Testis (tissue), 3 donors: ENCODE data around the gene DMD. TPM values are rescaled to one million over a fixed set of nuclear protein-coding genes. Genes with fewer than 3 reads are reported as not detected.

ENCODE experiments used
- DNase-seq: peaks from one replicate; pipeline ENCODE4 v3.0.0-alpha.2; 2019
- H3K27ac ChIP-seq, 2 donors: fragments of 200-600 bp; sonication (generic); one replicate each; pipeline ENCODE4 v1.5.1; 2019
- H3K27me3 ChIP-seq: fragments of 200-600 bp; sonication (generic); one replicate; pipeline ENCODE4 v1.5.1; 2019
- H3K36me3 ChIP-seq: fragments of 200-600 bp; sonication (generic); one replicate; pipeline ENCODE4 v1.5.1; 2017; ENCODE audit warnings: low read depth; ENCODE audit errors: missing control alignments
- H3K4me1 ChIP-seq: fragments of 200-600 bp; sonication (generic); one replicate; pipeline ENCODE4 v1.5.1; 2019
- H3K4me3 ChIP-seq, 2 donors: fragments of 200-600 bp; sonication (generic); one replicate each; pipeline ENCODE4 v1.5.1; 2017 to 2019
- H3K9me3 ChIP-seq: fragments of 200-600 bp; sonication (generic); one replicate; pipeline ENCODE4 v1.5.1; 2017
- CTCF ChIP-seq, 3 experiments: fragments of 450-650 bp in 2 of 3; fragments of 200-600 bp in 1 of 3; sonication (generic) in 1 of 3; IDR thresholded peaks; one replicate each; pipeline ENCODE4 v1.5.1; 2016 to 2019; ENCODE audit warnings: antibody characterized with exemption in 3 of 3, mild to moderate bottlenecking in 2 of 3, moderate library complexity in 1 of 3
- POLR2A ChIP-seq: fragments of 450-650 bp; IDR thresholded peaks from one replicate; pipeline ENCODE4 v1.6.1; 2017; ENCODE audit warnings: antibody characterized with exemption, mild to moderate bottlenecking, moderate library complexity
- WGBS, 2 donors: methylation state at CpG; one replicate each; pipeline ENCODE4 v1.1.5; 2018; 5-methylcytosine and 5-hydroxymethylcytosine counted together
- intact Hi-C: fragments of 100-400 bp; cut with DNase I; formaldehyde crosslinking; loops from one replicate; pipeline ENCODE4 v1.15.1; 2023; ENCODE audit warnings: low total_unique reads
- polyA plus RNA-seq: library from polyadenylated mRNA; stranded (reverse); fragments of 350-450 nt; fragmentation: Illumina TruSeq; extraction: RNeasy Lipid Tissue Mini Kit (QIAGEN cat#74804); gene quantifications from one replicate; pipeline ENCODE4 v1.2.3, GENCODE V29; 2014; ENCODE audit warnings: low read depth, low replicate concordance; ENCODE audit not compliant: insufficient read depth
- total RNA-seq, 2 donors: library from RNA; depleted of rRNA; stranded (reverse); fragments of >200 nt; gene quantifications; one replicate each; pipeline ENCODE4 v1.2.3, GENCODE V29; 2016

Gene DMD
- total and polyA plus RNA-seq, 3 donors from 2014 or later: 11.3 to 34.1 (median 24.2) TPM

- H3K36me3 ChIP-seq: no peaks in the 10 kb centered on the region
- DNase-seq: no peak
- H3K4me3 ChIP-seq: no peak overlapping the region
- no peak overlapping the region for H3K27ac ChIP-seq
- H3K4me1 ChIP-seq: no peaks in the 10 kb centered on the region
- H3K9me3 ChIP-seq: no peaks in the 10 kb centered on the region
- 71 to 80% methylated on average over 7 of the region's 7 CpGs for WGBS, 2 donors
- no peak for TF ChIP-seq POLR2A
- TF ChIP-seq CTCF (IDR thresholded peaks at IDR 0.05): no peak
- intact Hi-C loops: no loop called here
- no peaks in the 10 kb centered on the region for H3K27me3 ChIP-seq
These were observed 81.7 kb downstream of the DMD start for GRCh38 chrX:33129607-33130006.

GRCh38 chrX:33128048-33128805 lies 83.1 kb downstream of the DMD start:
- 55 to 68% methylated on average over 9 to 10 of the region's 10 CpGs for WGBS, 2 donors
- H3K27ac ChIP-seq: no peak overlapping the region
- TF ChIP-seq POLR2A: no peak
- TF ChIP-seq CTCF (IDR thresholded peaks at IDR 0.05): no peak
- H3K36me3 ChIP-seq: no peaks in the 10 kb centered on the region
- no peaks in the 10 kb centered on the region for H3K27me3 ChIP-seq
- intact Hi-C loops: no loop called here
- H3K4me3 ChIP-seq: no peak overlapping the region
- H3K9me3 ChIP-seq: no peaks in the 10 kb centered on the region
- DNase-seq: no peak
- H3K4me1 ChIP-seq: no peaks in the 10 kb centered on the region

- Histone ChIP-seq H3K9me3 (no peaks in the 10 kb centered on the region), H3K4me1 (no peaks in the 10 kb centered on the region), H3K4me3 (no peak overlapping the region), H3K27me3 (no peaks in the 10 kb centered on the region), H3K36me3 (no peaks in the 10 kb centered on the region), H3K27ac (no peak overlapping the region)
- intact Hi-C loops: no loop called here
- 60 to 63% methylated on average over 6 of the region's 6 CpGs for WGBS, 2 donors
- no peak for TF ChIP-seq CTCF (IDR thresholded peaks at IDR 0.05)
- no peak for TF ChIP-seq POLR2A
- no peak for DNase-seq
These were observed 84.9 kb downstream of the DMD start for GRCh38 chrX:33126469-33126868.

GRCh38 chrX:33109858-33110257 lies 101.5 kb downstream of the DMD start:
- Histone ChIP-seq H3K4me3 (no peak overlapping the region), H3K27ac (no peak overlapping the region), H3K27me3 (no peaks in the 10 kb centered on the region), H3K36me3 (no peaks in the 10 kb centered on the region), H3K4me1 (no peaks in the 10 kb centered on the region), H3K9me3 (no peaks in the 10 kb centered on the region)
- intact Hi-C loops: no loop called here
- no peak for DNase-seq
- WGBS, 2 donors: 25 to 41% methylated on average over 3 of the region's 3 CpGs
- TF ChIP-seq POLR2A: no peak
- no peak for TF ChIP-seq CTCF (IDR thresholded peaks at IDR 0.05)

GRCh38 chrX:33106737-33107136 lies 104.6 kb downstream of the DMD start:
- no peaks in the 10 kb centered on the region for H3K9me3 ChIP-seq
- TF ChIP-seq POLR2A: no peak
- no peak for TF ChIP-seq CTCF (IDR thresholded peaks at IDR 0.05)
- H3K4me1 ChIP-seq: no peaks in the 10 kb centered on the region
- H3K4me3 ChIP-seq: no peak overlapping the region
- H3K27ac ChIP-seq: no peak overlapping the region
- intact Hi-C loops: no loop called here
- no peaks in the 10 kb centered on the region for H3K36me3 ChIP-seq
- DNase-seq: no peak
- H3K27me3 ChIP-seq: no peaks in the 10 kb centered on the region
- WGBS, 2 donors: 89 to 98% methylated on average over 8 of the region's 8 CpGs
